Measurements from ENCODE around the gene ADGRG2. TPM values are rescaled to one million over a fixed set of nuclear protein-coding genes. Genes with fewer than 3 reads are reported as not detected.

Gene ADGRG2
- total and polyA plus RNA-seq, 9 of the 15 experiments (the other 6 are each of a cell fraction or from before 2014, with no cell fraction given), result 0.03 TPM; not detected in 8

DNA sequence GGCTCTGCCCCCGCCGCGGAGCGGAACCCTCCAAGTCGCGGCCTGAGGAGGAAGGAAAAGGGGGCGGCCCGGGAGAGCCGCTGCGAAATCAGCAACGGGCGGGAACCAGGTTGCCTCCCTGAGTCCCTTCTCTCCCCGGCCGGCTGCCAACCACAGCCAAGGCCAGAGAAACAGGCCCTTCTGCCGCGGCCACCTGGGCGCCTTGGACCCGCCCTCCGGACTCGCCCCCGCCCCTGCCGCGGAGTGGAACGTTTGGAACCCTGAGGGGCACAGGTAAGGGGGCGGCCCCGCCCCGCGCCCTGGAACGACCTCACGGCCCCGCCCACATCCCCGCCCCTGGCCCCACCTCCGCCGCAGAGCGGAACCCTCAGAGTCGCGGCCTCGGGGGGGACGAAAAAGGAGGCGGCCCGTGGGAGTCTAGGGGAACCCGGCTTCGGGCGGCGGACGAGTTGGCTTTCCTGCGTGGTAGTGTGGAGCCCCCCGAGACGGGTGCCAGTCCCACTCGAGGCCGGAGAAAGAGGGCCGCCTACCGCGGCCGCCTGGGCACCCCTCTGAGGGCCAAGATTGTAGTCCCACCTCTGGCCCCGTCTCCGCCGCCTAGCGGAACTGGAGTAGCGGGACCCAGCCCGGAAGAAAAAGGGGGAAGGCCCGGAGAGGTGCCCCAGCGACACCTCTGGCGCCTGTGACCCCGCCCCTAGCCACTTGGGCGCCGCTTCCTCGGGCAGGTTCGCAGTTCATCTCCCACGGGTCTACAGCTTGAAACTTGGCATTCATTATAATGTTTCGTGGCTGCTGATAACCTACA is 137.7 kb downstream of the ADGRG2 start (continued):
- TF ChIP-seq, protein P1, sequence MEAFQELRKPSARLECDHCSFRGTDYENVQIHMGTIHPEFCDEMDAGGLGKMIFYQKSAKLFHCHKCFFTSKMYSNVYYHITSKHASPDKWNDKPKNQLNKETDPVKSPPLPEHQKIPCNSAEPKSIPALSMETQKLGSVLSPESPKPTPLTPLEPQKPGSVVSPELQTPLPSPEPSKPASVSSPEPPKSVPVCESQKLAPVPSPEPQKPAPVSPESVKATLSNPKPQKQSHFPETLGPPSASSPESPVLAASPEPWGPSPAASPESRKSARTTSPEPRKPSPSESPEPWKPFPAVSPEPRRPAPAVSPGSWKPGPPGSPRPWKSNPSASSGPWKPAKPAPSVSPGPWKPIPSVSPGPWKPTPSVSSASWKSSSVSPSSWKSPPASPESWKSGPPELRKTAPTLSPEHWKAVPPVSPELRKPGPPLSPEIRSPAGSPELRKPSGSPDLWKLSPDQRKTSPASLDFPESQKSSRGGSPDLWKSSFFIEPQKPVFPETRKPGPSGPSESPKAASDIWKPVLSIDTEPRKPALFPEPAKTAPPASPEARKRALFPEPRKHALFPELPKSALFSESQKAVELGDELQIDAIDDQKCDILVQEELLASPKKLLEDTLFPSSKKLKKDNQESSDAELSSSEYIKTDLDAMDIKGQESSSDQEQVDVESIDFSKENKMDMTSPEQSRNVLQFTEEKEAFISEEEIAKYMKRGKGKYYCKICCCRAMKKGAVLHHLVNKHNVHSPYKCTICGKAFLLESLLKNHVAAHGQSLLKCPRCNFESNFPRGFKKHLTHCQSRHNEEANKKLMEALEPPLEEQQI (IDR thresholded peaks at IDR 0.05), result no peak
- TF ChIP-seq ZNF354B (CRISPR knock-in tag; IDR thresholded peaks at IDR 0.05) (no peak), ZMIZ1 (IDR thresholded peaks at IDR 0.05; ENCODE audit: low read depth in 2 of 2, low read length in 2 of 2) (no peak), ZFPM2 (CRISPR knock-in tag; IDR thresholded peaks at IDR 0.05) (no peak), ADNP (tag; IDR thresholded peaks at IDR 0.05) (no peak), ZNF282 (CRISPR knock-in tag; IDR thresholded peaks at IDR 0.05) (no peak), BCLAF1 (IDR thresholded peaks at IDR 0.05; ENCODE audit: borderline replicate concordance in 1 of 2, control insufficient read depth in 1 of 2, low read depth in 2 of 2, low read length in 1 of 2) (peak; percentile 40 to 81; a peak in 2 of 4 replicates), ZNF133 (CRISPR knock-in tag; IDR thresholded peaks at IDR 0.05) (no peak), FOXK2 (conservative IDR thresholded peaks at IDR 0.05 in 1 of 2, IDR thresholded peaks at IDR 0.05 in 1 of 2; ENCODE audit: low read depth in 2 of 2) (peak; percentile 25 to 98; a peak in 3 of 4 replicates), CGGBP1 (CRISPR knock-in tag; IDR thresholded peaks at IDR 0.05) (no peak)

Measured in K562 (cell line).